Stimulated activated CD8-positive, alpha-beta memory T cell treated with anti-CD3 and anti-CD28 coated beads, Interleukin-15, amount 100 ng/mL, for 24 hours (primary cell): ENCODE measurements around the gene PDCD7.

ENCODE experiments used
- DNase-seq: peaks from one replicate; pipeline ENCODE4 v3.0.0-alpha.2; 2020; ENCODE audit warnings: low read depth

PDCD7 gene

DNA sequence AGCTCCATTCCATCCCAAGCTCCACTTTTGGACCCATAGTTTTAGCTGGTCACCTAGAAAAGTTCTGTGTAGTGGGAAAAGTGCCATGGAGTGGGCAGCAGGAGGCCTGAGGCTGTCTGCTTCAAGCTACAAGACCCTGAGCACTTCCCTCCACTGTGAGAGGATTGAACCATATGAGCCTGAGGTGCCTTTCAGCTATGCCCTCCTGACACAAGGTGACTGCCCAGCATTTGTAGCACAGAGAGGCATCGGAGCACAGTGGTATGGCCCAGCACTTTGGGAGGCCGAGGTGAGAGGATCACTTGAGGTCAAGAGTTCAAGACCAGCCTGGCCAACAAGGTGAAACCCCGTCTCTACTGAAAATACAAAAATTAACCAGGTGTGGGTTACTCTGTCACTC lies 61.0 kb downstream of the PDCD7 start:
- DNase-seq, result no peak

DNA sequence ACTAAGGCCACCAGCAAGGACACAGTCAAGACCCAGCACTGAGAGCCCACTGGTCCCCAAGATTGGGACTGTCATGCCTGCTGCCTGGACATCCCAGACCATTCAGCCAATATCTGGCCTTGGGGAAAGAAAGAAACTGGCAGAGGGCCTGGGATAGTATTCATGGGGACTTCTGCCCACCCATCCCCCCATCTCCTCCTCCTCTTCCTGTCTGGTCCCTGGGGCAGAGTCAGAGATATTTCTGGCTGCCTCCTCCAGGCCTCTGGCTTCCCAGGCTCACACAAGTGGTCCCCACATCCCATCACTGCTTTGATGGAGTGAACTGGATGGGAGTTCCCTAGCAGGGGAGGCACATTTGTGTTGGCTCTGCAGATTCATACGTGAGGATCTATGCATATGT lies 61.6 kb downstream of the PDCD7 start:
- no peak for DNase-seq

DNA sequence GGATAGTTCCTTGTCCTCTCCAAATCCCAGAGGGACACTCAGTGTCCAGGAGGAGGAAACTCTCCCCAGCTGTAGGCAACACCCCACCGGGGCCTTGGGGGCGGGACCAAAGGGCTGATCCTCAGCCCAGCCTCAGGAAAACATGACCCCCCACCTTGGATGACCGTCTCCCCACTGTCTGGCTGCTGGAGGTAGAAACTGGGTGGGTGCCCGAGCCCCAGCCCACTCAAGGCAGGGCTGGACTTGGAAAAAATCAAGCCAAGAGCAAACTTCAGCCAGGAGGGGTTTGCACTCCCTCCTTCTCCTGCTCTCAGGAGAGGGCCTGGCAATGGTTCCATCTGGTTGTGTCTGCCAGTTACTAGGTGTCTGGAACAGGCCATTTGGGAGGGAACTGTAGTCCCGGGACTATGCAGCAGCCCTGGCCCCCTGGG lies 62.2 kb downstream of the PDCD7 start:
- DNase-seq, result no peak

GRCh38 chr15:65069779-65070546 lies 63.6 kb downstream of the PDCD7 start:
- DNase-seq, result no peak

GRCh38 chr15:65069179-65069578 lies 64.4 kb downstream of the PDCD7 start:
- no peak for DNase-seq

DNA sequence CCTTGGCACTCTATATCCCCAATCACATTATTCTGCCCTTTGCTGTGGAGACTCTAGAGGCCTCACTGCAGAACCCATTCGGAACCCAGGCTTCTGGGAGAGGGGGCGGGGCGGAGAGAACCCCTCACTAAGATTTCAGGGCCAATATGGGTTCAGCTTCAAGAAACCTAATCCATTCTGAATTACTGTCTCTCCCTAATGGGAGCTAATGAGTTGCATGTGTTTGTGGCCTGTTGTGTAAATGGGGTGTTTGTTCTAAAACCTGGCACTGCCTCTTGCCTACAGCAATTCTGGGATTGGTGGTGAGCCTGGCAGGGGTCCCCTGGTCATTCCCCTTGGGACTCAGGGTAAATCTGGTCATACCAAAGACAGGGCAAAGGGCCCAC lies 65.2 kb downstream of the PDCD7 start:
- DNase-seq, result no peak

GRCh38 chr15:65067645-65068402 lies 65.8 kb downstream of the PDCD7 start, which contains the start of gene RASL12:
RASL12 (minus strand) TSS chr15:65067991; CDS start chr15:65067835, 156 bp downstream.
- no peak for DNase-seq
